Activated naive CD4-positive, alpha-beta T cell treated with anti-CD3 and anti-CD28 coated beads, Interleukin-2, amount 10 ng/mL, durations not matched to agents 7 days and 5 days (primary cell): ENCODE results near the gene TMEM163.

Source experiments
- CTCF ChIA-PET: fragments of 350-600 bp; sonication (Branson Sonifier 250); formaldehyde crosslinking; loops from one replicate; lab custom pipeline; 2021; ENCODE audit warnings: antibody characterized with exemption; lab: Charles Lee
- DNase-seq: peaks from one replicate; pipeline ENCODE4 v3.0.0-alpha.2; 2020
- H3K27ac Mint-ChIP-seq: one replicate; pipeline ENCODE4 v1.8.0; 2021; ENCODE audit warnings: mild to moderate bottlenecking, moderate library complexity, mixed read lengths
- H3K27me3 Mint-ChIP-seq: one replicate; pipeline ENCODE4 v1.8.0; 2021; ENCODE audit warnings: mild to moderate bottlenecking, mixed read lengths
- H3K36me3 Mint-ChIP-seq: one replicate; pipeline ENCODE4 v1.8.0; 2021; ENCODE audit warnings: mixed read lengths
- H3K4me1 Mint-ChIP-seq: one replicate; pipeline ENCODE4 v1.8.0; 2021; ENCODE audit warnings: mixed read lengths
- H3K4me3 Mint-ChIP-seq: one replicate; pipeline ENCODE4 v1.8.0; 2021; ENCODE audit warnings: mild to moderate bottlenecking, moderate library complexity, mixed read lengths
- H3K9me3 Mint-ChIP-seq: one replicate; pipeline ENCODE4 v1.8.0; 2021; ENCODE audit warnings: mixed read lengths

TMEM163 gene

GRCh38 chr2:134648586-134648985 is 70.2 kb downstream of the TMEM163 start:
- H3K9me3 Mint-ChIP-seq: no peaks in the 10 kb centered on the region
- CTCF ChIA-PET: no interaction called here
- H3K27me3 Mint-ChIP-seq: peaks cover 13% of the 10 kb centered on the region
- no peaks in the 10 kb centered on the region for H3K4me1 Mint-ChIP-seq
- no peak for DNase-seq
- no peak overlapping the region for H3K27ac Mint-ChIP-seq
- H3K36me3 Mint-ChIP-seq: no peaks in the 10 kb centered on the region
- no peak overlapping the region for H3K4me3 Mint-ChIP-seq

GRCh38 chr2:134647607-134648256 is 71.1 kb downstream of the TMEM163 start:
- Mint-ChIP-seq H3K9me3 (no peaks in the 10 kb centered on the region), H3K36me3 (no peaks in the 10 kb centered on the region)
- CTCF ChIA-PET: no interaction called here

GRCh38 chr2:134642938-134643337 is 75.9 kb downstream of the TMEM163 start:
- no peak overlapping the region for H3K27ac Mint-ChIP-seq
- DNase-seq: no peak
- CTCF ChIA-PET: no interaction called here
- H3K4me3 Mint-ChIP-seq: no peak overlapping the region
- no peaks in the 10 kb centered on the region for H3K4me1 Mint-ChIP-seq
- H3K27me3 Mint-ChIP-seq: peaks cover 18% of the 10 kb centered on the region
- no peaks in the 10 kb centered on the region for H3K9me3 Mint-ChIP-seq
- no peaks in the 10 kb centered on the region for H3K36me3 Mint-ChIP-seq

More at GRCh38 chr2:134647607-134648256, 71.1 kb downstream of the TMEM163 start:
- no peak overlapping the region for H3K27ac Mint-ChIP-seq
- H3K4me3 Mint-ChIP-seq: no peak overlapping the region
- DNase-seq: no peak
- H3K4me1 Mint-ChIP-seq: no peaks in the 10 kb centered on the region
- H3K27me3 Mint-ChIP-seq: peaks cover 13% of the 10 kb centered on the region

- no peak overlapping the region for H3K27ac Mint-ChIP-seq
- CTCF ChIA-PET: interaction anchor here (0.7 kb wide), 1 partner anchor 733 kb away, joined by 4 read pairs; no protein-coding TSS in a partner anchor
- no peaks in the 10 kb centered on the region for H3K4me1 Mint-ChIP-seq
- H3K9me3 Mint-ChIP-seq: no peaks in the 10 kb centered on the region
- no peak for DNase-seq
- H3K36me3 Mint-ChIP-seq: no peaks in the 10 kb centered on the region
- peaks cover 14% of the 10 kb centered on the region for H3K27me3 Mint-ChIP-seq
- no peak overlapping the region for H3K4me3 Mint-ChIP-seq
These were observed 78.3 kb downstream of the TMEM163 start for GRCh38 chr2:134640494-134640893.

GRCh38 chr2:134639265-134639664 is 79.5 kb downstream of the TMEM163 start:
- DNase-seq: no peak
- Mint-ChIP-seq H3K4me3 (no peak overlapping the region), H3K9me3 (no peaks in the 10 kb centered on the region), H3K4me1 (no peaks in the 10 kb centered on the region), H3K36me3 (no peaks in the 10 kb centered on the region), H3K27me3 (peaks cover 14% of the 10 kb centered on the region), H3K27ac (no peak overlapping the region)
- CTCF ChIA-PET: no interaction called here

- H3K36me3 Mint-ChIP-seq: no peaks in the 10 kb centered on the region
- peaks cover 11% of the 10 kb centered on the region for H3K27me3 Mint-ChIP-seq
- H3K4me1 Mint-ChIP-seq: no peaks in the 10 kb centered on the region
- H3K9me3 Mint-ChIP-seq: no peaks in the 10 kb centered on the region
- no peak for DNase-seq
- CTCF ChIA-PET: no interaction called here
- no peak overlapping the region for H3K4me3 Mint-ChIP-seq
- H3K27ac Mint-ChIP-seq: no peak overlapping the region
These were observed 82.1 kb downstream of the TMEM163 start for GRCh38 chr2:134636714-134637113.

GRCh38 chr2:134634054-134634753 is 84.6 kb downstream of the TMEM163 start:
- no peak overlapping the region for H3K27ac Mint-ChIP-seq
- no peak for DNase-seq

GRCh38 chr2:134630504-134631159 is 88.2 kb downstream of the TMEM163 start:
- H3K9me3 Mint-ChIP-seq: no peaks in the 10 kb centered on the region
- H3K4me1 Mint-ChIP-seq: no peaks in the 10 kb centered on the region
- H3K27me3 Mint-ChIP-seq: peaks cover 1% of the 10 kb centered on the region
- no peak overlapping the region for H3K4me3 Mint-ChIP-seq
- no peak for DNase-seq
- CTCF ChIA-PET: no interaction called here
- no peak overlapping the region for H3K27ac Mint-ChIP-seq
- no peaks in the 10 kb centered on the region for H3K36me3 Mint-ChIP-seq

More at GRCh38 chr2:134634054-134634753, 84.6 kb downstream of the TMEM163 start:
- Mint-ChIP-seq H3K4me1 (no peaks in the 10 kb centered on the region), H3K4me3 (no peak overlapping the region), H3K27me3 (peaks cover 5% of the 10 kb centered on the region), H3K9me3 (no peaks in the 10 kb centered on the region), H3K36me3 (no peaks in the 10 kb centered on the region)
- CTCF ChIA-PET: no interaction called here

GRCh38 chr2:134628453-134628852 is 90.3 kb downstream of the TMEM163 start:
- Mint-ChIP-seq H3K4me1 (no peaks in the 10 kb centered on the region), H3K9me3 (no peaks in the 10 kb centered on the region), H3K27me3 (no peaks in the 10 kb centered on the region), H3K36me3 (no peaks in the 10 kb centered on the region), H3K27ac (no peak overlapping the region), H3K4me3 (no peak overlapping the region)
- no peak for DNase-seq
- CTCF ChIA-PET: no interaction called here

- no peaks in the 10 kb centered on the region for H3K27me3 Mint-ChIP-seq
- H3K27ac Mint-ChIP-seq: no peak overlapping the region
- no peak for DNase-seq
- CTCF ChIA-PET: interaction anchor here (0.6 kb wide), 1 partner anchor 228 kb away, joined by 4 read pairs; no protein-coding TSS in a partner anchor
- no peaks in the 10 kb centered on the region for H3K4me1 Mint-ChIP-seq
- peaks cover 2% of the 10 kb centered on the region for H3K9me3 Mint-ChIP-seq
- H3K36me3 Mint-ChIP-seq: no peaks in the 10 kb centered on the region
- H3K4me3 Mint-ChIP-seq: no peak overlapping the region
These were observed 92.0 kb downstream of the TMEM163 start for GRCh38 chr2:134626781-134627180.

- no peaks in the 10 kb centered on the region for H3K36me3 Mint-ChIP-seq
- CTCF ChIA-PET: no interaction called here
- H3K27me3 Mint-ChIP-seq: no peaks in the 10 kb centered on the region
- peaks cover 2% of the 10 kb centered on the region for H3K9me3 Mint-ChIP-seq
- H3K4me3 Mint-ChIP-seq: no peak overlapping the region
- no peak for DNase-seq
- no peak overlapping the region for H3K27ac Mint-ChIP-seq
- no peaks in the 10 kb centered on the region for H3K4me1 Mint-ChIP-seq
These were observed 93.5 kb downstream of the TMEM163 start for GRCh38 chr2:134625311-134625710.

- H3K27ac Mint-ChIP-seq: no peak overlapping the region
- H3K36me3 Mint-ChIP-seq: no peaks in the 10 kb centered on the region
- no peaks in the 10 kb centered on the region for H3K27me3 Mint-ChIP-seq
- DNase-seq: no peak
- no peaks in the 10 kb centered on the region for H3K4me1 Mint-ChIP-seq
- peaks cover 9% of the 10 kb centered on the region for H3K9me3 Mint-ChIP-seq
- H3K4me3 Mint-ChIP-seq: no peak overlapping the region
- CTCF ChIA-PET: no interaction called here
These were observed 95.0 kb downstream of the TMEM163 start for GRCh38 chr2:134623796-134624195.

- Mint-ChIP-seq H3K36me3 (no peaks in the 10 kb centered on the region), H3K4me1 (no peaks in the 10 kb centered on the region), H3K9me3 (peaks cover 10% of the 10 kb centered on the region), H3K4me3 (no peak overlapping the region), H3K27ac (no peak overlapping the region), H3K27me3 (no peaks in the 10 kb centered on the region)
- no peak for DNase-seq
- CTCF ChIA-PET: no interaction called here
These were observed 95.8 kb downstream of the TMEM163 start for GRCh38 chr2:134623046-134623445.

GRCh38 chr2:134621939-134622705 is 96.7 kb downstream of the TMEM163 start:
- CTCF ChIA-PET: interaction anchor here (1.0 kb wide), 1 partner anchor 68 kb away, joined by 4 read pairs; no protein-coding TSS in a partner anchor
- Mint-ChIP-seq H3K27ac (no peak overlapping the region), H3K4me1 (no peaks in the 10 kb centered on the region), H3K4me3 (no peak overlapping the region), H3K9me3 (peaks cover 10% of the 10 kb centered on the region), H3K36me3 (no peaks in the 10 kb centered on the region), H3K27me3 (no peaks in the 10 kb centered on the region)
- DNase-seq: no peak
